Stomach (tissue), 4 donors: ENCODE data around the gene C3orf22.

Source experiments
- EP300 ChIP-seq: sonication (generic); formaldehyde crosslinking; IDR thresholded peaks from one replicate; pipeline ENCODE4 v1.6.1; 2017; ENCODE audit warnings: antibody characterized with exemption
- POLR2A ChIP-seq, 4 donors: fragments of 450-650 bp; IDR thresholded peaks; one replicate each; pipeline ENCODE4 v1.6.1; 2016; ENCODE audit warnings: antibody characterized with exemption in 4 of 4, control low read depth in 2 of 4, mild to moderate bottlenecking in 1 of 4, moderate library complexity in 1 of 4
- POLR2AphosphoS5 ChIP-seq, 3 donors: sonication (generic); formaldehyde crosslinking; IDR thresholded peaks; one replicate each; pipeline ENCODE4 v1.6.1; 2016; ENCODE audit warnings: antibody characterized with exemption in 3 of 3
- TF ChIP-seq, protein P1 (sequence below), 7 experiments: fragments of 450-650 bp in 4 of 7; fragments of 200-600 bp in 3 of 7; sonication (generic) in 3 of 7; IDR thresholded peaks; one replicate each; pipeline ENCODE4 v1.5.1; 2016 to 2019; ENCODE audit warnings: antibody characterized with exemption in 7 of 7, control low read depth in 2 of 7, mild to moderate bottlenecking in 1 of 7

DNA sequence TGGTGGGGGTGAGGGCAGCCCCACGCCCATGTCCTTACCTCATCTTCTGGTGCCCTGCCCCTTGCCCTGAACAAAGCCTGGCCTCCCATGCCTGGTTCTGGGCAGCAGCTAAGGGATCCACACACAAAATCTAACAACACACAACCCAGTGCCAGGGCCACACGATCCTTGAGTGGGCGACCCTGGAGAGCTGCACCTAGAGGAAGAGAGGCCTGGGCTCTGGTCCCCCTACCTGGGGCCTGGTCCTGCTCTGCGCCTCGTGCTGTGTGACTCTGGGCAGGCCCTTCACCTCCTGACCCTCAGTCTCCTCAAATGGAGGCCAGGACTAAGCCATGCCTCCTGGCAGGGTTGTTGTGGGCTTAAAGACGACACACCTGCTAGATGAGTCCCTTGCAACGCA is 20.0 kb upstream of the C3orf22 start:
- TF ChIP-seq POLR2AphosphoS5 (IDR thresholded peaks at IDR 0.05) = no peak
- TF ChIP-seq, protein P1, sequence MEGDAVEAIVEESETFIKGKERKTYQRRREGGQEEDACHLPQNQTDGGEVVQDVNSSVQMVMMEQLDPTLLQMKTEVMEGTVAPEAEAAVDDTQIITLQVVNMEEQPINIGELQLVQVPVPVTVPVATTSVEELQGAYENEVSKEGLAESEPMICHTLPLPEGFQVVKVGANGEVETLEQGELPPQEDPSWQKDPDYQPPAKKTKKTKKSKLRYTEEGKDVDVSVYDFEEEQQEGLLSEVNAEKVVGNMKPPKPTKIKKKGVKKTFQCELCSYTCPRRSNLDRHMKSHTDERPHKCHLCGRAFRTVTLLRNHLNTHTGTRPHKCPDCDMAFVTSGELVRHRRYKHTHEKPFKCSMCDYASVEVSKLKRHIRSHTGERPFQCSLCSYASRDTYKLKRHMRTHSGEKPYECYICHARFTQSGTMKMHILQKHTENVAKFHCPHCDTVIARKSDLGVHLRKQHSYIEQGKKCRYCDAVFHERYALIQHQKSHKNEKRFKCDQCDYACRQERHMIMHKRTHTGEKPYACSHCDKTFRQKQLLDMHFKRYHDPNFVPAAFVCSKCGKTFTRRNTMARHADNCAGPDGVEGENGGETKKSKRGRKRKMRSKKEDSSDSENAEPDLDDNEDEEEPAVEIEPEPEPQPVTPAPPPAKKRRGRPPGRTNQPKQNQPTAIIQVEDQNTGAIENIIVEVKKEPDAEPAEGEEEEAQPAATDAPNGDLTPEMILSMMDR (IDR thresholded peaks at IDR 0.05) = no peak
- TF ChIP-seq POLR2A (IDR thresholded peaks at IDR 0.05) = no peak
- TF ChIP-seq EP300 = no peak
